ENCODE results near the gene IL36RN.
A peak's percentile ranks its signal among the peaks of the same experiment; 100 is the strongest.

The IL36RN gene

GRCh38 chr2:113076954-113077669, 18.1 kb downstream of the IL36RN start:
- H3K9me3 Mint-ChIP-seq: no peaks in the 10 kb centered on the region
- ATAC-seq (no peak), DNase-seq (ENCODE audit: low spot score in 2 of 2) (no peak)
- no peak overlapping the region for H3K4me3 Mint-ChIP-seq
- peaks cover 15% of the 10 kb centered on the region for H3K4me1 Mint-ChIP-seq
- no peaks in the 10 kb centered on the region for H3K36me3 Mint-ChIP-seq
- H3K27ac Mint-ChIP-seq: no peak overlapping the region

GRCh38 chr2:113077921-113078320, 18.9 kb downstream of the IL36RN start:
- Mint-ChIP-seq H3K4me1 (peaks cover 15% of the 10 kb centered on the region), H3K36me3 (no peaks in the 10 kb centered on the region), H3K9me3 (no peaks in the 10 kb centered on the region), H3K27ac (no peak overlapping the region), H3K4me3 (no peak overlapping the region)
- ATAC-seq (no peak), DNase-seq (ENCODE audit: low spot score in 2 of 2) (no peak)

GRCh38 chr2:113078350-113078839, 19.4 kb downstream of the IL36RN start:
- Mint-ChIP-seq H3K9me3 (no peaks in the 10 kb centered on the region), H3K27ac (no peak overlapping the region), H3K36me3 (no peaks in the 10 kb centered on the region), H3K4me1 (peaks cover 17% of the 10 kb centered on the region), H3K4me3 (no peak overlapping the region)
- ATAC-seq (no peak), DNase-seq (ENCODE audit: low spot score in 2 of 2) (no peak)

- no peak for DNase-seq (ENCODE audit: low spot score in 2 of 2)
- peaks cover 20% of the 10 kb centered on the region for H3K4me1 Mint-ChIP-seq
- no peak for ATAC-seq
- H3K4me3 Mint-ChIP-seq: no peak overlapping the region
- no peak overlapping the region for H3K27ac Mint-ChIP-seq
- H3K36me3 Mint-ChIP-seq: no peaks in the 10 kb centered on the region
- H3K9me3 Mint-ChIP-seq: no peaks in the 10 kb centered on the region
Measured at GRCh38 chr2:113079131-113079530, 20.1 kb downstream of the IL36RN start.

GRCh38 chr2:113080134-113080533, 21.1 kb downstream of the IL36RN start:
- peaks cover 22% of the 10 kb centered on the region for H3K4me1 Mint-ChIP-seq
- DNase-seq (ENCODE audit: low spot score in 2 of 2): peak; percentile 54 to 81

GRCh38 chr2:113081488-113082210, 22.7 kb downstream of the IL36RN start:
- no peaks in the 10 kb centered on the region for H3K9me3 Mint-ChIP-seq
- DNase-seq (ENCODE audit: low spot score in 2 of 2) (no peak), ATAC-seq (peak; percentile 73)
- no peaks in the 10 kb centered on the region for H3K36me3 Mint-ChIP-seq
- no peak overlapping the region for H3K4me3 Mint-ChIP-seq
- no peak overlapping the region for H3K27ac Mint-ChIP-seq
- H3K4me1 Mint-ChIP-seq: peaks cover 27% of the 10 kb centered on the region

More at GRCh38 chr2:113080134-113080533, 21.1 kb downstream of the IL36RN start:
- Mint-ChIP-seq H3K9me3 (no peaks in the 10 kb centered on the region), H3K4me3 (no peak overlapping the region), H3K27ac (no peak overlapping the region), H3K36me3 (no peaks in the 10 kb centered on the region)
- peak; percentile 54 for ATAC-seq

GRCh38 chr2:113083296-113083695, 24.3 kb downstream of the IL36RN start:
- peaks cover 27% of the 10 kb centered on the region for H3K4me1 Mint-ChIP-seq
- H3K27ac Mint-ChIP-seq: no peak overlapping the region
- no peak overlapping the region for H3K4me3 Mint-ChIP-seq
- DNase-seq (ENCODE audit: low spot score in 2 of 2) (no peak), ATAC-seq (peak; percentile 34)
- H3K36me3 Mint-ChIP-seq: no peaks in the 10 kb centered on the region
- no peaks in the 10 kb centered on the region for H3K9me3 Mint-ChIP-seq

- no peaks in the 10 kb centered on the region for H3K36me3 Mint-ChIP-seq
- H3K4me1 Mint-ChIP-seq: peaks cover 27% of the 10 kb centered on the region
- no peak overlapping the region for H3K27ac Mint-ChIP-seq
- no peaks in the 10 kb centered on the region for H3K9me3 Mint-ChIP-seq
- ATAC-seq (peak; percentile 57), DNase-seq (ENCODE audit: low spot score in 2 of 2) (no peak)
- H3K4me3 Mint-ChIP-seq: no peak overlapping the region
Measured at GRCh38 chr2:113084249-113085000, 25.4 kb downstream of the IL36RN start.

GRCh38 chr2:113085542-113085941, 26.5 kb downstream of the IL36RN start:
- H3K36me3 Mint-ChIP-seq: no peaks in the 10 kb centered on the region
- no peak for ATAC-seq
- H3K4me1 Mint-ChIP-seq: peaks cover 27% of the 10 kb centered on the region
- no peak overlapping the region for H3K4me3 Mint-ChIP-seq
- no peaks in the 10 kb centered on the region for H3K9me3 Mint-ChIP-seq
- DNase-seq (ENCODE audit: low spot score in 2 of 2): no peak
- H3K27ac Mint-ChIP-seq: peak overlapping the region; percentile 2

- Mint-ChIP-seq H3K36me3 (no peaks in the 10 kb centered on the region), H3K4me3 (no peak overlapping the region), H3K4me1 (peaks cover 17% of the 10 kb centered on the region), H3K27ac (no peak overlapping the region), H3K9me3 (no peaks in the 10 kb centered on the region)
- no peak for DNase-seq (ENCODE audit: low spot score in 2 of 2)
- no peak for ATAC-seq
Measured at GRCh38 chr2:113088213-113088992, 29.4 kb downstream of the IL36RN start.

GRCh38 chr2:113089916-113090315, 30.9 kb downstream of the IL36RN start:
- DNase-seq (ENCODE audit: low spot score in 2 of 2) (no peak), ATAC-seq (peak; percentile 78)
- no peaks in the 10 kb centered on the region for H3K9me3 Mint-ChIP-seq
- H3K36me3 Mint-ChIP-seq: no peaks in the 10 kb centered on the region
- H3K4me1 Mint-ChIP-seq: peaks cover 8% of the 10 kb centered on the region
- no peak overlapping the region for H3K4me3 Mint-ChIP-seq
- H3K27ac Mint-ChIP-seq: no peak overlapping the region

GRCh38 chr2:113091231-113091896, 32.4 kb downstream of the IL36RN start:
- Mint-ChIP-seq H3K36me3 (no peaks in the 10 kb centered on the region), H3K4me1 (peaks cover under 1% of the 10 kb centered on the region), H3K4me3 (no peak overlapping the region), H3K9me3 (peaks cover 4% of the 10 kb centered on the region), H3K27ac (no peak overlapping the region)
- DNase-seq (ENCODE audit: low spot score in 2 of 2): no peak
- no peak for ATAC-seq

- peaks cover 18% of the 10 kb centered on the region for H3K4me1 Mint-ChIP-seq
- no peak overlapping the region for H3K27ac Mint-ChIP-seq
- peaks cover 9% of the 10 kb centered on the region for H3K9me3 Mint-ChIP-seq
- H3K36me3 Mint-ChIP-seq: peaks cover 4% of the 10 kb centered on the region
- no peak overlapping the region for H3K4me3 Mint-ChIP-seq
- ATAC-seq: peak; percentile 33
- DNase-seq (ENCODE audit: low spot score in 2 of 2): no peak
Measured at GRCh38 chr2:113092864-113093612, 34.0 kb downstream of the IL36RN start.

GRCh38 chr2:113093613-113093977, 34.6 kb downstream of the IL36RN start:
- H3K4me3 Mint-ChIP-seq: no peak overlapping the region
- H3K4me1 Mint-ChIP-seq: peaks cover 23% of the 10 kb centered on the region
- no peak for ATAC-seq
- peaks cover 7% of the 10 kb centered on the region for H3K36me3 Mint-ChIP-seq
- H3K9me3 Mint-ChIP-seq: peaks cover 9% of the 10 kb centered on the region
- DNase-seq (ENCODE audit: low spot score in 2 of 2): no peak
- H3K27ac Mint-ChIP-seq: no peak overlapping the region
